Neutrophil (primary cell): ENCODE measurements around the gene CPNE2.

Source experiments
- H3K27ac ChIP-seq: fragments of 200-600 bp; sonication (generic); 2 replicates; pipeline ENCODE4 v1.5.1; 2016; ENCODE audit warnings: mild to moderate bottlenecking, moderate library complexity
- H3K27me3 ChIP-seq: fragments of 200-600 bp; sonication (generic); 2 replicates; pipeline ENCODE4 v1.6.0; 2016; ENCODE audit warnings: mild to moderate bottlenecking
- H3K36me3 ChIP-seq: fragments of 200-600 bp; sonication (generic); 2 replicates; pipeline ENCODE4 v1.5.1; 2017
- H3K4me1 ChIP-seq, 2 experiments: fragments of 200-600 bp in 1 of 2; sonication (generic) in 1 of 2; 1 replicate in 1 of 2; 2 replicates in 1 of 2; pipeline versions ENCODE4 v1.5.1 to v1.6.1; 2013 to 2016; ENCODE audit warnings: low read depth in 1 of 2, low read length in 1 of 2, mild to moderate bottlenecking in 1 of 2, moderate library complexity in 1 of 2; ENCODE audit not compliant: control insufficient read depth in 1 of 2, insufficient read depth in 1 of 2
- H3K4me3 ChIP-seq, 2 experiments: fragments of 200-600 bp in 1 of 2; sonication (generic) in 1 of 2; 1 replicate in 1 of 2; 2 replicates in 1 of 2; pipeline ENCODE4 v1.5.1; 2013 to 2016; ENCODE audit warnings: low read depth in 1 of 2, low read length in 1 of 2, mild to moderate bottlenecking in 1 of 2, moderate library complexity in 1 of 2
- H3K9me3 ChIP-seq: fragments of 200-600 bp; sonication (generic); 2 replicates; pipeline ENCODE4 v1.5.1; 2016
- TF ChIP-seq, protein P1 (sequence below): fragments of 200-600 bp; sonication (generic); IDR thresholded peaks from 2 replicates; pipeline ENCODE4 v1.5.1; 2016; ENCODE audit warnings: antibody characterized with exemption

CPNE2 gene

DNA sequence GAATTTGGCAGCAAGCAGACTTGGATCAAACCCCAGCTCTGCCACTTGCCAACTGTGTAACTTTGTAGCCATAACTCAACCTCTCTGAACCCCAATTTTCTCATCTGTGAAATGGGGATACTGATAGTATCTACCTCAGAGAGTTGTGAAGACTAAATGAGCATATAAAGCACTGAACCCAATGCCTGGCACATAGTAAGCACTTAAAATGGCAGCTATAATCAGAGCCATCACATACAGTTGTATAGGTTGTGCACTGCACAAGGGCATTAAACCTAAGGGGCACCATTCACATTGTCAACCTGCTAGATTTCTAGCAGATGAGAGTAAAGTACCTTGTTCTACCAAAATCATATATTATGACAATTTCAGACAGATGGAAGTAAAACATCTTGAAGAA lies 10.6 kb upstream of the CPNE2 start:
- Histone ChIP-seq H3K36me3 (peaks cover 75% of the 10 kb centered on the region), H3K9me3 (no peaks in the 10 kb centered on the region), H3K4me1 (peaks cover 25 to 27% of the 10 kb centered on the region in 2 experiments), H3K27me3 (no peaks in the 10 kb centered on the region), H3K4me3 (no peak overlapping the region), H3K27ac (peak overlapping the region; percentile 30)
- TF ChIP-seq, protein P1, sequence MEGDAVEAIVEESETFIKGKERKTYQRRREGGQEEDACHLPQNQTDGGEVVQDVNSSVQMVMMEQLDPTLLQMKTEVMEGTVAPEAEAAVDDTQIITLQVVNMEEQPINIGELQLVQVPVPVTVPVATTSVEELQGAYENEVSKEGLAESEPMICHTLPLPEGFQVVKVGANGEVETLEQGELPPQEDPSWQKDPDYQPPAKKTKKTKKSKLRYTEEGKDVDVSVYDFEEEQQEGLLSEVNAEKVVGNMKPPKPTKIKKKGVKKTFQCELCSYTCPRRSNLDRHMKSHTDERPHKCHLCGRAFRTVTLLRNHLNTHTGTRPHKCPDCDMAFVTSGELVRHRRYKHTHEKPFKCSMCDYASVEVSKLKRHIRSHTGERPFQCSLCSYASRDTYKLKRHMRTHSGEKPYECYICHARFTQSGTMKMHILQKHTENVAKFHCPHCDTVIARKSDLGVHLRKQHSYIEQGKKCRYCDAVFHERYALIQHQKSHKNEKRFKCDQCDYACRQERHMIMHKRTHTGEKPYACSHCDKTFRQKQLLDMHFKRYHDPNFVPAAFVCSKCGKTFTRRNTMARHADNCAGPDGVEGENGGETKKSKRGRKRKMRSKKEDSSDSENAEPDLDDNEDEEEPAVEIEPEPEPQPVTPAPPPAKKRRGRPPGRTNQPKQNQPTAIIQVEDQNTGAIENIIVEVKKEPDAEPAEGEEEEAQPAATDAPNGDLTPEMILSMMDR = no peak

DNA sequence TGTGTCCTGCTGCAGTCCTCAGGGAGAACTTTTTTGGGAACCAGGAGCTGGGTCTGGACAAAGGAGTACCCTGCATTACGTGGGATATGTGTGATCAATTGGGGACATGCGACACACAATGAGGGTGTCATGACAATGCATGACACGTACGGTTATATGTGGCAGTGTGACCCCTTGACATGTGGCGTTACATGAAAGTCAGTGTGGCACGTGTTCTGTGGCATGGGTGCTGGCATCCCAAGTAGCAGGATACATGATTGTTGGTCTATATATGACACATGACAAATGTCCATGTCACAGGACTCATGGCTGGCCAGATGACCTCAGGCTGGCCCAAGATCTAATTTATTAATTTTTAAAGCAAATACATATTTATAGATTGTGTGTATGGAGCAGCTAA lies 9.7 kb upstream of the CPNE2 start:
- TF ChIP-seq, protein P1 = no peak
- H3K27ac ChIP-seq = peak overlapping the region; percentile 79
- no peaks in the 10 kb centered on the region for H3K9me3 ChIP-seq
- H3K4me1 ChIP-seq = peaks cover 25 to 27% of the 10 kb centered on the region in 2 experiments
- H3K4me3 ChIP-seq = no peak overlapping the region
- H3K27me3 ChIP-seq = no peaks in the 10 kb centered on the region
- H3K36me3 ChIP-seq = peaks cover 65% of the 10 kb centered on the region

DNA sequence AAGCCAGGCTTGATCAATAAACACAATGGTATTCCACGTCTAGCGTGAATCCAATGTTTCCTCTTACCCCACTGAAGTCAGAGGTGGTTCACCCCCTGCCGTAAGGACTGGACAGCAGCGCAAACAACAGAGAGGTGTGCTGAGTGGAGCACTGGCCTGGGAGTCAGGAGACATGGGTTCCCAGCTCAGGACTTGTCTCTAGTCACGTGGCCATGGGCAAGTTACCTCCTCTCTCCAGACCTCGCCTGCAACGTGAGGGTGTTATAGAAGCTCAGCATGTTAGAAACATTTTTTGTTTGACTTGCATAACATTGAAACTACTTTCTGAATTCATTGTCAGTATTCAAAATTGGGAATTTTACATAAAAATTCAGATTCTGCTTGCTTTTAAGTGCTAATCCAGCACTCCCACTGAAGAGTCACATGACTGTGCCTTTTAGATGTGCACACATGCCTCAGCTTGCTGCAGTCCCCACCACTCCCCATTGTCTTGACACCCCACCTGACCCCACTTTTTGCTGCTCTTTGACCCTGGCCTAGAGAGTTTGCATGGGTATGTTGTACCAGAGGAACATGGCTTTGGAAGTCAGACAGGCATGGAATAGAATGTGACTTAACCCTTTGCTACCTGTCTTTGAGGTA lies 8.8 kb upstream of the CPNE2 start:
- Histone ChIP-seq H3K27ac (peak overlapping the region; percentile 79), H3K36me3 (peaks cover 56% of the 10 kb centered on the region)
- TF ChIP-seq, protein P1 = no peak

DNA sequence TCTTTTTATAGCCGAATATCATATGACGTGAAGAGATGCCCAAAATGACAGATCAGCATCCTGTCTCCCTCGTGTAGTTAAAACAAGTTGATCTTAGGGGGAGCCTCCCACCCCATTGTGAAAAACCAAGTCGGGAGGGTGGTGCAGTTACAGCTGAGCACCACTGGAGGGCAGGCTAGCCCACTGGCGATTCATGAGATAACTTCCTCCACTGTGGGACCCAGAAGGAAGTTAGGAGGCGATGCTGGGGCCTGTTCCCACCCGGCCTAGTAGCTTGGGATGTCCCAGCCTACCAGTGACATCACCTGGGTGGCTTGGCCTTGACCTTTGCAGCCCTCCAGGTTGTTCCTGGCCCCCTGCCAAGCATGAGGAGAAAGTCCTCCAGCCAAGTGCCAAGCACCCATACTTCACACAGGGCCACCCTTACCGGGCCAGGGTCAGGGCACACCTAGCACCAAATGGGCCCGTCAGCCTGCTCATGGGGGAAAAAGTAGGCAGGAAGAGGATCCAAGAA lies 8.1 kb upstream of the CPNE2 start:
- Histone ChIP-seq H3K27ac (peak overlapping the region; percentile 79), H3K36me3 (peaks cover 49% of the 10 kb centered on the region), H3K4me3 (peak overlapping the region; percentile 7 to 30), H3K27me3 (no peaks in the 10 kb centered on the region), H3K4me1 (peaks cover 25 to 27% of the 10 kb centered on the region in 2 experiments), H3K9me3 (no peaks in the 10 kb centered on the region)
- TF ChIP-seq, protein P1 = peak; percentile 97

More for the DNA sequence above, 8.8 kb upstream of the CPNE2 start:
- Histone ChIP-seq H3K9me3 (no peaks in the 10 kb centered on the region), H3K27me3 (no peaks in the 10 kb centered on the region), H3K4me3 (no peak overlapping the region), H3K4me1 (peaks cover 25 to 27% of the 10 kb centered on the region in 2 experiments)

DNA sequence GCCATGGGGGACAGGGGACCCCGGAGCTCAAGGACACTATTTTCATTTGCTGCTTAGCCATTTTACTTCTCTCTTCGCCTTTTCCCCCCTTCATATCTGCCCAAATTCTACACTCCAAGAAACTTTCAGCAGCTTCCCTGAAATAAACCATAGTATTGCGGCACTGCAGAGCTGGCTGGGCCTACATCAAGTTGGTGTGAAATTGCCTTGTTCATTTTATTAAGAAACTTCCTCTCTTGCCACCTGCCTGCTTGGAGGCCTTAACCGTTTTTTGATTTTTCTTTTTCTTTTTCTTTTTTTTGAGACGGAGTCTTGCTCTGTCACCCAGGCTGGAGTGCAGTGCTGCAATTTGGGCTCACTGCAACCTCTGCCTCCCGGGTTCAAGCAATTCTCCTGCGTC lies 7.4 kb upstream of the CPNE2 start:
- Histone ChIP-seq H3K36me3 (peaks cover 42% of the 10 kb centered on the region), H3K9me3 (no peaks in the 10 kb centered on the region), H3K4me3 (peak overlapping the region in 1 of 2 experiments; percentile 30), H3K27ac (peak overlapping the region; percentile 79), H3K4me1 (peaks cover 27% of the 10 kb centered on the region in 2 experiments), H3K27me3 (no peaks in the 10 kb centered on the region)
- TF ChIP-seq, protein P1 = no peak
